HG03135 (cell line): ENCODE measurements around the gene OTX2.

ENCODE experiments used
- ATAC-seq: cut with Tn5 transposase; IDR thresholded peaks from one replicate; pipeline ENCODE4 v1.9.1; 2021; ENCODE audit warnings: mild to moderate bottlenecking, moderate library complexity; ENCODE audit not compliant: unreplicated experiment

The OTX2 gene

GRCh38 chr14:56812364-56813141 is 2.3 kb upstream of the OTX2 start:
- ATAC-seq: no peak

- ATAC-seq: no peak
These were observed 1.5 kb upstream of the OTX2 start for GRCh38 chr14:56811593-56812363.

GRCh38 chr14:56810836-56811592 is 735 bp upstream of the OTX2 start:
- no peak for ATAC-seq

GRCh38 chr14:56809270-56810146 is 771 bp downstream of the OTX2 start:
- no peak for ATAC-seq

DNA sequence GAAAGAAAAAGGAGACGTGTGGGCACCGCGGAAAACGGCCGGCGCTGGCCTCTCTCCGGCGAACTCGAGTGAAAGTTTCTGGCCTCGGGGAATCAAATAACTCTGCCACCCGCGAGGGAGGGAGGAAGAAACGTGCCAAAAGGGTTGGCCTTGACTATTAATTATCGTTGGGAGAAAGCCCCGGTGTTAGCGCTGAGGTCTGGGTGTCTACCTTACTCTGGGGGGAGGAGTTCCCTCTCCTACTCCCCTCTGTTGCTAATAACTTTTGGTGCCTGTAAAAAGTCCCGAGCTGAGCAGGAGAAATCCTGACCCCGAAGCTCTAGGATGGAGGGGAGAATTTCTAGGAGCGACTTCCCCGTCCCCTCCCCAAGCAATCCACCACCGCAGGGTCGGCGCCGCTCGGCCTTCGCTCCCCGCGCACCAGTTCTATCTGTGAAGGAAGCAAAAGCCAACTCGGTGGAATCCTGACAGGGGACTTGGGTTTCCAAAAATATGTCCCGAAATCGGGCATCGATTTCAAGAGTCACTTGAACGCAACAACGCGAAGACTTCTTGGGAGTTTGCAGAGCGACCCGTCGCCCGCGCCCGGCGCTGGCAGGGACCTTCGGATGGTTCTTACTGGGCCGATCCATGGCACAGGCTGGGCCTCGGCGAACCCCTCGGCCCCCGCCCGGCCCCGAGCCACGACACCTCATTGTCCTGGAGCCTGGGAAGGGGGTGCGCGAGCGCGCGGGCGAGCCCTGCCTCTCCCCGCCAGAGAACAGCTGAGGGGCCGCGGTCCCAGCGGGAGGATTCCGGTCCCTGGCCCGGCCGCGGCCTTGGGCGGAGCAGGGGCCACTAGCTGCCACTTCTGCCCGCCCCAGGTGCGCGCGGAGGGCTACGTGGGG is 1.7 kb downstream of the OTX2 start:
- no peak for ATAC-seq

GRCh38 chr14:56808110-56808382 is 2.2 kb downstream of the OTX2 start:
- no peak for ATAC-seq

- no peak for ATAC-seq
These were observed 2.7 kb downstream of the OTX2 start for GRCh38 chr14:56807386-56808109.

- no peak for ATAC-seq
These were observed 3.5 kb downstream of the OTX2 start for GRCh38 chr14:56806760-56807159.

- ATAC-seq: no peak
These were observed 4.1 kb downstream of the OTX2 start for GRCh38 chr14:56805992-56806727.

DNA sequence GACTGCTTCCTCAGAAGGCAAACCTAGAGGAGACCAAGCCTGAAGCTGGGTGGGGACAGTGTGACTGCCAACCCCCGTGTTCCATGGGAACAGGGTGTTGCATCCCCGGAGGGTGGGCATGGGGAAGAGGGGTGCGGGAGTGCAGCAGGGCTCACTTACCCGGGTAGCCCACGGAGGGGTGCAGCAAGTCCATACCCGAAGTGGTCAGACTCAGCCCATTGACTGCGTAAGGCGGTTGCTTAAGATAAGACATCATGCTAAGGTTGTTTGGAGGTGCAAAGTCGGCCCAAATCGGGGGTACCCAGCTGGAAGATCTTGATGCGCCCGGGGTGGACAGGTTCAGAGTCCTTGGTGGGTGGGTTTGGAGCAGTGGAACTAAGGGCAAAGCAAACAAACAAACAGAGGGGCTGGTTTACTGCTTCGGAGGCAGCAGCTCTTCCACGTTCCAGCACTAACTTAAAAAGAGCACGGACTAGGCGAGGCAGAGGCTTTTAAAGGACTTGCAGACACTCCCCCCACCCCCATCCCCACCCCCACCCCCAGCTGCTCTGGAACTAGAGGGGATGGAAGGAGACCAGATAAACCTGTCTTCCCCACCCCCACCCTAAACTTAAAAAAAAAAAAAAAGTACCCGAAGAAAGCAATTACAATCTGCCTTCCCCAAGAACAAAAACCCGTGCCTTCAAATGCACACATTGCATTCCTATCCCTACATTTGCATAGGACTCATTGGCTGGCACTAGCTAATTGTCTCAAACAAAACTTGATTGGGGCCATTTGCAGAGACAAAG is 4.9 kb downstream of the OTX2 start:
- no peak for ATAC-seq

DNA sequence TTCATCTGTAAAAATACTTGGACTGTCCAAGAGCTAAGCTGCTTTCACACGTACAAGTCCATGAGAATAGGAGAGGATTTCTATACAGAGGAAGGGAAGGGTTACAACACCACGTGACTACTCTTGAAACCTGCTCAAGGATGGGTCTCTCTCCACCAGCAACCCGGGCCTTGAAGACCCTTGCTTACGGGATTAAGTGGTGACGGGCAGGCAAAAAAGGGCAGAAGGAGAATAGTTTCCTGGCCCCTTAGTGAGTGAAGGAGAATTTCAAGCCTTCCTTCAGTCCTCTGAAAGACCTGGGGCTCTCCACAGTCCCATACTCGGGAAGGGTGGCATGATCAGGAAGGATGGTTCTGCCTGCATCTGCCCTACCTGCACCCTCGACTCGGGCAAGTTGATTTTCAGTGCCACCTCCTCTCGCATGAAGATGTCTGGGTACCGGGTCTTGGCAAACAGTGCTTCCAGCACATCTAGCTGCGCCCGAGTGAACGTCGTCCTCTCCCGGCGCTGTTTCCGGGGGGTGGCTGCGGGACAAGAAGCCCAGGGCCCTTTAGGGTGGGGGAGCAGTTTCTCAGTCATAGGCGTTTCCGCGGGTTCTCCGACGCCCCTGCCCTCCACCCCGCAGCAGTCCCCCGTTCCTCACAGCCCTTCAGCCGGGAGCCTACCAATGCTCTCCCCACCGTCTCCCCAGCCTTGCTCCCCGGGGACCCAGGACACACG is 6.3 kb downstream of the OTX2 start:
- ATAC-seq: no peak

DNA sequence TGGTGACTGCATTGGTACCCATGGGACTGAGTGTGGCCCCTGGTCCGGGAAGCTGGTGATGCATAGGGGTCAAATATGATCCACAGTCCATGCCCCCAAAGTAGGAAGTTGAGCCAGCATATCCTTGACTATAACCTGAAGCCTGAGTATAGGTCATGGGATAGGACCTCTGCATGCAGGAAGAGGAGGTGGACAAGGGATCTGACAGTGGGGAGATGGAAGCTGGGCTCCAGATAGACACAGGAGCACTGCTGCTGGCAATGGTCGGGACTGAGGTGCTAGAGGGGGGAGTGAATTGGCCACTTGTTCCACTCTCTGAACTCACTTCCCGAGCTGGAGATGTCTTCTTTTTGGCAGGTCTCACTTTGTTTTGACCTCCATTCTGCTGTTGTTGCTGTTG is 8.4 kb downstream of the OTX2 start:
- no peak for ATAC-seq

DNA sequence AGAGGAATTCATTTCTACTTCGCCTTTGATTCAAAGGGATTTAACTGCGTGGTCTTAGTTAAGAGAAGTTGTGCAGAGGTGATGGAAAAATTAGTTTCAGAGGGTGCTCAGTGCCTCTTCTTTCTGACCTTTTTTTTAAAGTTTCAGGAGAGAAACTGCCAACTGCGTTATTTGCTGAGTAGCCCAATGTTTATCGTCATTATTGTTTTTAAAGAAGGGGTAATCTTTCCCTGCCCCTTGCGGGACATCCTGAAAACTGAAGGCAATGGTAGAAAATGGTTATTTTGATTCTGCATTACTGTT is 11.0 kb downstream of the OTX2 start:
- ATAC-seq: no peak

GRCh38 chr14:56798447-56799342 is 11.6 kb downstream of the OTX2 start:
- no peak for ATAC-seq

DNA sequence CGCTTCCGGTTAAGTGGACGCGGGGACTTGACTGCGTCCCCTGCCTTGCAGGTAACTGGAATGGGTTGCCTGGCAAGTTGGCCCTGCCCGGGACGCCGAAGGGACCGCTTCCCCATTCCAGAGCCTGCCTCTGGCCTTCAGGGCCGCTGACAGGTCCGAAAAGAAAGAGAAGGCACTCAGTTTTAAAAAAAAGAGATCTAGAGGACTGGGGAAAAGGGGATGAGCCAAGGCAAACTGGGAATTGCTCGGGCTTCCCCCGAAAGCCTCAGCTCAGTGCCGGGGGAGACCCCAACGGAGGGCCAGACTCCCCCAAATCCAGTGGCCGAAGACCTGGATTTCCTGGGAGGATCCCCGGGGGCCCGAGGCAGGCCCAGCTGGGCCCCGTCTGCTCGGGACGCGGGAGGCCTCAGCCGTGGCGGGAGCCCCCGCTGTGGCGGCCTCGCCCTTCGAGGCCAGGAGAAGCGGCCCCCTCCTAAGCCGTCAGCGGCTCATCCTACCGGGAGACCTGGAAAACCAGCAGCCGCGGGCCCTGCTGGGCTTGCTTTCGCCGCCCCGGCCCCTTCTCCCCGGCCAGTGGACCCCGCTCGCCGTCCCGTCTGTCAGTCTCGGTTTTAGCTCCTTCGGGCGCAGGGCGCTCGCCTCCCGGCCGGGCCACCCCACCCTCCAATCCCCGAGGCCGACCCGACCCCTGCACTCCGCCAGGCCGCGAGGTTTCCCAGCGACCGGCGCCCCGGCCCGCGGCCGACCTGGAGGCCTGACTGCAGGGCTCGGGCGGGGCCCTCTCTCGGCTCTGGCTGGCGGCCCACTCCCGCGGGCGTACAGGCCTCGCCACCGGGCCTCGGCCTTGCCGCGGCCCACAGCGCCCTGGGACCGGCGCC is 12.5 kb downstream of the OTX2 start:
- ATAC-seq: no peak
